Loucy (cell line): ENCODE data around the gene CDC42EP5.

Experiments used
- H2AFZ ChIP-seq: fragments of 200-600 bp; sonication (generic); 2 replicates; pipeline ENCODE4 v1.6.0; 2016; ENCODE audit warnings: antibody characterized with exemption, mild to moderate bottlenecking, low read length, moderate library complexity
- H3F3A ChIP-seq: fragments of 200-600 bp; 2 replicates; pipeline ENCODE4 v1.6.0; 2016; ENCODE audit warnings: antibody characterized with exemption, low read depth, mild to moderate bottlenecking
- H3K27me3 ChIP-seq: fragments of 200-600 bp; sonication (generic); 2 replicates; pipeline ENCODE4 v1.6.1; 2014; ENCODE audit warnings: low read length, mild to moderate bottlenecking; ENCODE audit not compliant: insufficient read depth, poor library complexity, severe bottlenecking
- H3K36me3 ChIP-seq: fragments of 200-600 bp; sonication (generic); 2 replicates; pipeline ENCODE4 v1.6.1; 2016; ENCODE audit warnings: low read length; ENCODE audit not compliant: insufficient read depth
- H3K4me1 ChIP-seq: fragments of 200-600 bp; sonication (generic); 2 replicates; pipeline ENCODE4 v1.5.1; 2014; ENCODE audit warnings: low read length, mild to moderate bottlenecking; ENCODE audit not compliant: insufficient read depth, poor library complexity, severe bottlenecking
- H3K4me2 ChIP-seq: fragments of 200-600 bp; sonication (generic); 2 replicates; pipeline ENCODE4 v1.6.0; 2014; ENCODE audit warnings: antibody characterized with exemption, low read length, low read depth, mild to moderate bottlenecking; ENCODE audit not compliant: poor library complexity, severe bottlenecking
- H3K4me3 ChIP-seq: fragments of 200-600 bp; sonication (generic); 2 replicates; pipeline ENCODE4 v1.5.1; 2014; ENCODE audit warnings: low read length, mild to moderate bottlenecking, mixed read lengths; ENCODE audit not compliant: poor library complexity, severe bottlenecking
- H3K79me2 ChIP-seq: fragments of 200-600 bp; sonication (generic); 2 replicates; pipeline ENCODE4 v1.6.1; 2014; ENCODE audit warnings: low read length; ENCODE audit not compliant: insufficient read depth
- H3K9ac ChIP-seq: fragments of 200-600 bp; sonication (generic); 2 replicates; pipeline ENCODE4 v1.6.0; 2014; ENCODE audit warnings: mild to moderate bottlenecking, low read depth, low read length, moderate library complexity; ENCODE audit not compliant: poor library complexity, severe bottlenecking
- H3K9me2 ChIP-seq: fragments of 200-600 bp; sonication (generic); replicated peaks from 2 replicates; pipeline ENCODE4 v1.6.1; 2016; ENCODE audit warnings: low read depth, low read length, mixed read lengths
- H3K9me3 ChIP-seq: fragments of 200-600 bp; sonication (generic); 2 replicates; pipeline ENCODE4 v1.6.1; 2014; ENCODE audit warnings: mild to moderate bottlenecking, antibody characterized with exemption, low read length, low read depth; ENCODE audit not compliant: insufficient read depth
- H4K20me1 ChIP-seq: fragments of 200-600 bp; sonication (generic); 2 replicates; pipeline ENCODE4 v1.6.0; 2014; ENCODE audit warnings: antibody characterized with exemption, low read length, mild to moderate bottlenecking; ENCODE audit not compliant: insufficient read depth, poor library complexity, severe bottlenecking
- EZH2phosphoT487 ChIP-seq: fragments of 200-600 bp; IDR thresholded peaks from 2 replicates; pipeline ENCODE4 v1.6.1; 2018; ENCODE audit warnings: antibody characterized with exemption, mild to moderate bottlenecking, moderate library complexity, borderline replicate concordance
- TF ChIP-seq, protein P1 (sequence below): fragments of 200-600 bp; sonication (generic); conservative IDR thresholded peaks from 2 replicates; pipeline ENCODE4 v1.5.1; 2014; ENCODE audit warnings: mild to moderate bottlenecking, antibody characterized with exemption, low read length

Gene CDC42EP5

GRCh38 chr19:54462655-54463530 lies 10.2 kb downstream of the CDC42EP5 start:
- Histone ChIP-seq H3K9ac (no peak overlapping the region), H2AFZ (no peak overlapping the region), H3K9me3 (no peaks in the 10 kb centered on the region), H3K4me1 (peaks cover 8% of the 10 kb centered on the region), H4K20me1 (peaks cover 26% of the 10 kb centered on the region), H3K9me2 (no peaks in the 10 kb centered on the region), H3K4me2 (no peak overlapping the region), H3K4me3 (no peak overlapping the region), H3F3A (peaks cover 5% of the 10 kb centered on the region; the same call in 1 of the 2 replicates), H3K27me3 (no peaks in the 10 kb centered on the region), H3K36me3 (peaks cover 32% of the 10 kb centered on the region; the same call in 1 of the 2 replicates), H3K79me2 (no peaks in the 10 kb centered on the region)
- no peak for TF ChIP-seq EZH2phosphoT487
- TF ChIP-seq, protein P1, sequence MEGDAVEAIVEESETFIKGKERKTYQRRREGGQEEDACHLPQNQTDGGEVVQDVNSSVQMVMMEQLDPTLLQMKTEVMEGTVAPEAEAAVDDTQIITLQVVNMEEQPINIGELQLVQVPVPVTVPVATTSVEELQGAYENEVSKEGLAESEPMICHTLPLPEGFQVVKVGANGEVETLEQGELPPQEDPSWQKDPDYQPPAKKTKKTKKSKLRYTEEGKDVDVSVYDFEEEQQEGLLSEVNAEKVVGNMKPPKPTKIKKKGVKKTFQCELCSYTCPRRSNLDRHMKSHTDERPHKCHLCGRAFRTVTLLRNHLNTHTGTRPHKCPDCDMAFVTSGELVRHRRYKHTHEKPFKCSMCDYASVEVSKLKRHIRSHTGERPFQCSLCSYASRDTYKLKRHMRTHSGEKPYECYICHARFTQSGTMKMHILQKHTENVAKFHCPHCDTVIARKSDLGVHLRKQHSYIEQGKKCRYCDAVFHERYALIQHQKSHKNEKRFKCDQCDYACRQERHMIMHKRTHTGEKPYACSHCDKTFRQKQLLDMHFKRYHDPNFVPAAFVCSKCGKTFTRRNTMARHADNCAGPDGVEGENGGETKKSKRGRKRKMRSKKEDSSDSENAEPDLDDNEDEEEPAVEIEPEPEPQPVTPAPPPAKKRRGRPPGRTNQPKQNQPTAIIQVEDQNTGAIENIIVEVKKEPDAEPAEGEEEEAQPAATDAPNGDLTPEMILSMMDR: no peak

DNA sequence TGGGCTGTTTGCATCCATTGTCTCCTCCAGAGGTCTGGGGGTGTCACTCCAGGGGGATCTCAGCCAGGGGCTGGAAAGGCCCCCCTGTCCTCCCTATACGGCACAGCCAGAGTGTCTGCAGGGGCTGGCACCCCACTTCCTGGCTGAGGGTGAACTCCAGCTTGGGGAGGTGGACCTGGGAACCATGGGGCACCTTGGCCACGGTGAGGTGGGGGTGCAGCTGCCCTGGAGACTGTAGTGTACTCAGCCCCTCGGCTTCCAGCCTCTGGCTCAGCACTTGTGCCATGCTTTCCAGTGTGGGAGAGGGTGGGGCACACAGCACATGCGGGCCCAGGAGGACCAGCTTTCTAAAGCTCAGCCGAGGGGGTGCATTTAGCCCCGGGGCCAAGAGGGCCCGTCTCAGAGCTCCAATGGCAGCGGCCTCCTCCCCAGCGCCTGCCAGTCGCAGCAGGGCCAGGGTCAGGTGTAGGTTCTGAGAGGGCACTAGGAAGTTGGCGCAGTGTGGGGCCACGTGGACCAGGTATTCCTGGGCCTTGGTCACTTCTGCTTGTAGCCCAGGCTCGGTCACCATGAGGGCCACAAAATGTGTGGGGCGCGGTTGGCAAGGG lies 10.9 kb downstream of the CDC42EP5 start:
- no peak overlapping the region for H3K9ac ChIP-seq
- H3K79me2 ChIP-seq: no peaks in the 10 kb centered on the region
- H3K9me2 ChIP-seq: no peaks in the 10 kb centered on the region
- H2AFZ ChIP-seq: no peak overlapping the region
- H3K4me3 ChIP-seq: no peak overlapping the region
- H3K9me3 ChIP-seq: no peaks in the 10 kb centered on the region
- peaks cover 40% of the 10 kb centered on the region; the same call in 1 of the 2 replicates for H3K36me3 ChIP-seq
- TF ChIP-seq, protein P1: no peak
- no peak for TF ChIP-seq EZH2phosphoT487
- no peaks in the 10 kb centered on the region for H3K27me3 ChIP-seq
- H3K4me1 ChIP-seq: peaks cover 8% of the 10 kb centered on the region
- peaks cover 5% of the 10 kb centered on the region; the same call in 1 of the 2 replicates for H3F3A ChIP-seq
- peaks cover 26% of the 10 kb centered on the region for H4K20me1 ChIP-seq
- H3K4me2 ChIP-seq: no peak overlapping the region

GRCh38 chr19:54461613-54462012 lies 11.5 kb downstream of the CDC42EP5 start:
- H3K36me3 ChIP-seq: peaks cover 45% of the 10 kb centered on the region; the same call in 1 of the 2 replicates
- H3K9ac ChIP-seq: no peak overlapping the region
- H3K79me2 ChIP-seq: no peaks in the 10 kb centered on the region
- H3K9me3 ChIP-seq: no peaks in the 10 kb centered on the region
- no peaks in the 10 kb centered on the region for H3K27me3 ChIP-seq
- H3F3A ChIP-seq: peaks cover 5% of the 10 kb centered on the region; the same call in 1 of the 2 replicates
- TF ChIP-seq EZH2phosphoT487: no peak
- TF ChIP-seq, protein P1: no peak
- H2AFZ ChIP-seq: no peak overlapping the region
- H3K4me2 ChIP-seq: no peak overlapping the region
- H3K9me2 ChIP-seq: no peaks in the 10 kb centered on the region
- H4K20me1 ChIP-seq: peaks cover 26% of the 10 kb centered on the region
- H3K4me1 ChIP-seq: peaks cover 8% of the 10 kb centered on the region
- H3K4me3 ChIP-seq: no peak overlapping the region
